Keratinocyte (primary cell): ENCODE results near the gene TADA2B. TPM values are rescaled to one million over a fixed set of nuclear protein-coding genes. Genes with fewer than 3 reads are reported as not detected.

Experiments
- DNase-seq: peaks from one replicate; pipeline ENCODE4 v3.0.0-alpha.2; 2011; ENCODE audit warnings: low read depth, missing footprints, low spot score
- FAIRE-seq: peaks from 2 replicates; lab custom pipeline; 2011; peaks lifted over from hg19 to GRCh38; lab: Jason Lieb, UNC
- H2AFZ ChIP-seq: 2 replicates; pipeline ENCODE4 v1.6.0; 2012; ENCODE audit warnings: low read length, control low read depth, inconsistent platforms; ENCODE audit not compliant: control insufficient read depth
- H3K27ac ChIP-seq: 2 replicates; pipeline ENCODE4 v1.5.1; 2011; ENCODE audit warnings: low read length; ENCODE audit not compliant: control insufficient read depth, insufficient read depth
- H3K27me3 ChIP-seq: 3 replicates; pipeline ENCODE4 v1.6.0; 2011; ENCODE audit warnings: low read length; ENCODE audit not compliant: control insufficient read depth, insufficient read depth; ENCODE audit errors: extremely low read depth
- H3K36me3 ChIP-seq, 2 experiments: 2 replicates in 1 of 2; 3 replicates in 1 of 2; pipeline ENCODE4 v1.5.1; 2011; ENCODE audit warnings: low read length in 2 of 2, mild to moderate bottlenecking in 1 of 2; ENCODE audit not compliant: control insufficient read depth in 2 of 2, insufficient read depth in 2 of 2; ENCODE audit errors: extremely low read depth in 1 of 2
- H3K4me1 ChIP-seq: 3 replicates; pipeline ENCODE4 v1.5.1; 2011; ENCODE audit warnings: low read length; ENCODE audit not compliant: control insufficient read depth, insufficient read depth; ENCODE audit errors: extremely low read depth
- H3K4me2 ChIP-seq: 3 replicates; pipeline ENCODE4 v1.6.0; 2011; ENCODE audit warnings: low read depth, low read length; ENCODE audit not compliant: control insufficient read depth, insufficient read depth; ENCODE audit errors: extremely low read depth
- H3K4me3 ChIP-seq, 3 experiments: fragments of 200-600 bp in 1 of 3; sonication (generic) in 1 of 3; 2 replicates in 2 of 3; 3 replicates in 1 of 3; pipeline ENCODE4 v1.5.1; 2011 to 2016; ENCODE audit warnings: low read length in 3 of 3, mild to moderate bottlenecking in 3 of 3, control low read depth in 2 of 3, inconsistent platforms in 1 of 3, low read depth in 1 of 3, mixed read lengths in 1 of 3, mixed run types in 1 of 3, moderate library complexity in 1 of 3; ENCODE audit not compliant: control insufficient read depth in 2 of 3, insufficient read depth in 2 of 3; ENCODE audit errors: extremely low read depth in 1 of 3
- H3K79me2 ChIP-seq: 2 replicates; pipeline ENCODE4 v1.6.0; 2012; ENCODE audit warnings: low read length; ENCODE audit not compliant: control insufficient read depth, insufficient read depth
- H3K9ac ChIP-seq: 3 replicates; pipeline ENCODE4 v1.6.0; 2011; ENCODE audit warnings: low read length; ENCODE audit not compliant: control insufficient read depth, insufficient read depth; ENCODE audit errors: extremely low read depth
- H3K9me1 ChIP-seq: 3 replicates; pipeline ENCODE4 v1.6.0; 2011; ENCODE audit warnings: low read length; ENCODE audit not compliant: control insufficient read depth, insufficient read depth; ENCODE audit errors: extremely low read depth
- H3K9me3 ChIP-seq: 2 replicates; pipeline ENCODE4 v1.5.1; 2012; ENCODE audit warnings: low read depth, low read length; ENCODE audit not compliant: control insufficient read depth
- H4K20me1 ChIP-seq: 3 replicates; pipeline ENCODE4 v1.6.0; 2011; ENCODE audit warnings: low read length; ENCODE audit not compliant: control insufficient read depth, insufficient read depth; ENCODE audit errors: extremely low read depth
- EZH2 ChIP-seq: IDR thresholded peaks from one replicate; pipeline ENCODE4 v1.6.1; 2012; ENCODE audit warnings: inconsistent platforms, mild to moderate bottlenecking, low read length, moderate library complexity
- dilution Hi-C: fragments of 300-500 bp; cut with MboI; formaldehyde crosslinking; loops from one replicate; pipeline ENCODE4 v1.7.0; 2020; ENCODE audit warnings: low sequenced_read_pairs; ENCODE audit not compliant: extremely low pct_ligation_motif_present
- polyA plus RNA-seq, 5 experiments: library from polyadenylated mRNA; depleted of rRNA in 3 of 5; stranded (reverse) in 3 of 5; stranded (forward) in 1 of 5; unstranded in 1 of 5; fragments of >200 nt; gene quantifications; 1 replicate in 1 of 5; 2 replicates in 3 of 5; 3 replicates in 1 of 5; pipeline versions ENCODE4 v1.2.1 to v1.2.3, GENCODE V29; 2011 to 2012; ENCODE audit warnings: missing spikeins in 2 of 5, low read depth in 1 of 5, low replicate concordance in 1 of 5
- TF ChIP-seq, protein P1 (sequence below), 3 experiments: IDR thresholded peaks in 1 of 3; conservative IDR thresholded peaks in 1 of 3; optimal IDR thresholded peaks in 1 of 3; 2 replicates in 2 of 3; 3 replicates in 1 of 3; pipeline versions ENCODE3 to v1.5.1; 2011; ENCODE audit warnings: low read length in 3 of 3, mild to moderate bottlenecking in 3 of 3, moderate library complexity in 2 of 3, control low read depth in 1 of 3, inconsistent platforms in 1 of 3; ENCODE audit not compliant: insufficient read depth in 2 of 3; ENCODE audit errors: extremely low read depth in 1 of 3

Gene TADA2B
- polyA plus RNA-seq, 1 donor (not counting 4 experiments of a cell fraction or from before 2014, with no cell fraction given), result 5.3 TPM

- H4K20me1 ChIP-seq, result no peaks in the 10 kb centered on the region
Observed at GRCh38 chr4:7009564-7009963, 33.6 kb upstream of the TADA2B start.

GRCh38 chr4:7013175-7013574 is 30.0 kb upstream of the TADA2B start:
- H3K9me1 ChIP-seq, result no peaks in the 10 kb centered on the region
- dilution Hi-C loops, result no loop called here
- H3K79me2 ChIP-seq, result peaks cover 3% of the 10 kb centered on the region
- no peak overlapping the region for H3K9ac ChIP-seq
- no peaks in the 10 kb centered on the region for H4K20me1 ChIP-seq
- no peaks in the 10 kb centered on the region for H3K4me1 ChIP-seq
- TF ChIP-seq, protein P1, sequence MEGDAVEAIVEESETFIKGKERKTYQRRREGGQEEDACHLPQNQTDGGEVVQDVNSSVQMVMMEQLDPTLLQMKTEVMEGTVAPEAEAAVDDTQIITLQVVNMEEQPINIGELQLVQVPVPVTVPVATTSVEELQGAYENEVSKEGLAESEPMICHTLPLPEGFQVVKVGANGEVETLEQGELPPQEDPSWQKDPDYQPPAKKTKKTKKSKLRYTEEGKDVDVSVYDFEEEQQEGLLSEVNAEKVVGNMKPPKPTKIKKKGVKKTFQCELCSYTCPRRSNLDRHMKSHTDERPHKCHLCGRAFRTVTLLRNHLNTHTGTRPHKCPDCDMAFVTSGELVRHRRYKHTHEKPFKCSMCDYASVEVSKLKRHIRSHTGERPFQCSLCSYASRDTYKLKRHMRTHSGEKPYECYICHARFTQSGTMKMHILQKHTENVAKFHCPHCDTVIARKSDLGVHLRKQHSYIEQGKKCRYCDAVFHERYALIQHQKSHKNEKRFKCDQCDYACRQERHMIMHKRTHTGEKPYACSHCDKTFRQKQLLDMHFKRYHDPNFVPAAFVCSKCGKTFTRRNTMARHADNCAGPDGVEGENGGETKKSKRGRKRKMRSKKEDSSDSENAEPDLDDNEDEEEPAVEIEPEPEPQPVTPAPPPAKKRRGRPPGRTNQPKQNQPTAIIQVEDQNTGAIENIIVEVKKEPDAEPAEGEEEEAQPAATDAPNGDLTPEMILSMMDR (optimal IDR thresholded peaks at IDR 0.05 in 1 of 3, IDR thresholded peaks at IDR 0.05 in 1 of 3, conservative IDR thresholded peaks at IDR 0.05 in 1 of 3; ENCODE audit: extremely low read depth in 1 of 3, insufficient read depth in 2 of 3, low read length in 3 of 3), result no peak
- TF ChIP-seq EZH2, result no peak
- DNase-seq (no peak), FAIRE-seq (no peak)
- no peak overlapping the region for H3K27ac ChIP-seq
- no peak overlapping the region for H3K4me3 ChIP-seq
- no peaks in the 10 kb centered on the region for H3K27me3 ChIP-seq
- peaks cover 53 to 63% of the 10 kb centered on the region in 2 experiments for H3K36me3 ChIP-seq
- H3K4me2 ChIP-seq, result no peak overlapping the region
- H3K9me3 ChIP-seq, result no peaks in the 10 kb centered on the region
- H2AFZ ChIP-seq, result no peak overlapping the region

More at GRCh38 chr4:7009564-7009963, 33.6 kb upstream of the TADA2B start:
- H3K9ac ChIP-seq, result no peak overlapping the region
- peaks cover 2% of the 10 kb centered on the region for H3K4me1 ChIP-seq
- no peak for FAIRE-seq
- H3K9me3 ChIP-seq, result no peaks in the 10 kb centered on the region
- H3K36me3 ChIP-seq, result peaks cover 40 to 57% of the 10 kb centered on the region in 2 experiments
- H3K4me3 ChIP-seq, result no peak overlapping the region
- H3K27ac ChIP-seq, result no peak overlapping the region
- dilution Hi-C loops, result no loop called here
- H3K4me2 ChIP-seq, result no peak overlapping the region
- TF ChIP-seq, protein P1 (optimal IDR thresholded peaks at IDR 0.05 in 1 of 3, IDR thresholded peaks at IDR 0.05 in 1 of 3, conservative IDR thresholded peaks at IDR 0.05 in 1 of 3; ENCODE audit: extremely low read depth in 1 of 3, insufficient read depth in 2 of 3, low read length in 3 of 3), result no peak
- no peak for TF ChIP-seq EZH2
- no peaks in the 10 kb centered on the region for H3K27me3 ChIP-seq
- no peaks in the 10 kb centered on the region for H3K9me1 ChIP-seq
- no peak for DNase-seq
- peaks cover 2% of the 10 kb centered on the region for H3K79me2 ChIP-seq
- no peak overlapping the region for H2AFZ ChIP-seq
